Esophagus squamous epithelium (tissue), 5 donors: ENCODE measurements around the gene NLRP5. TPM values are rescaled to one million over a fixed set of nuclear protein-coding genes. Genes with fewer than 3 reads are reported as not detected.

Source experiments
- DNase-seq: peaks from one replicate; lab custom pipeline; 2025; lab: John Stamatoyannopoulos, UW
- H3K27ac ChIP-seq, 4 donors: fragments of 200-600 bp; sonication (generic); one replicate each; pipeline ENCODE4 v1.5.1; 2016 to 2019; ENCODE audit warnings: mild to moderate bottlenecking in 1 of 4
- H3K27me3 ChIP-seq, 4 donors: fragments of 200-600 bp; sonication (generic); 1 replicate in 3 of 4; 2 replicates in 1 of 4; pipeline versions ENCODE4 v1.5.1 to v1.6.0; 2017 to 2021; ENCODE audit warnings: antibody characterized with exemption in 1 of 4
- H3K36me3 ChIP-seq, 3 donors: fragments of 200-600 bp; sonication (generic); one replicate each; pipeline ENCODE4 v1.5.1; 2016 to 2019
- H3K4me1 ChIP-seq, 3 donors: fragments of 200-600 bp; sonication (generic); one replicate each; pipeline ENCODE4 v1.5.1; 2017 to 2019
- H3K4me3 ChIP-seq, 4 donors: fragments of 200-600 bp; sonication (generic); 1 replicate in 3 of 4; 2 replicates in 1 of 4; pipeline ENCODE4 v1.5.1; 2016 to 2019; ENCODE audit warnings: mild to moderate bottlenecking in 2 of 4, moderate library complexity in 1 of 4
- H3K9me3 ChIP-seq, 3 donors: fragments of 200-600 bp; sonication (generic); one replicate each; pipeline ENCODE4 v1.5.1; 2016 to 2019
- POLR2A ChIP-seq, 4 donors: fragments of 450-650 bp; IDR thresholded peaks; one replicate each; pipeline ENCODE4 v1.6.1; 2017; ENCODE audit warnings: antibody characterized with exemption in 4 of 4, mild to moderate bottlenecking in 4 of 4, moderate library complexity in 3 of 4
- whole genome bisulfite sequencing, 2 donors: methylation state at CpG; one replicate each; pipeline ENCODE4 v1.1.5; 2018; 5-methylcytosine and 5-hydroxymethylcytosine counted together
- intact Hi-C: fragments of 100-400 bp; cut with DNase I; formaldehyde crosslinking; loops from one replicate; pipeline ENCODE4 v1.15.0; 2022
- small RNA-seq, 4 donors: library from RNA; depleted of rRNA; stranded (forward); fragments of <200 nt; gene quantifications; one replicate each; pipeline ENCODE3, GENCODE V24; 2016
- total RNA-seq, 4 donors: library from RNA; depleted of rRNA; stranded (reverse); fragments of >200 nt; gene quantifications; one replicate each; pipeline ENCODE4 v1.1.0, GENCODE V29; 2016
- TF ChIP-seq, protein P1 (sequence below), 6 experiments: fragments of 450-650 bp in 4 of 6; fragments of 200-600 bp in 2 of 6; sonication (generic) in 2 of 6; IDR thresholded peaks; one replicate each; pipeline ENCODE4 v1.5.1; 2016 to 2019; ENCODE audit warnings: antibody characterized with exemption in 6 of 6, mild to moderate bottlenecking in 4 of 6, moderate library complexity in 4 of 6
- donor health status: DM: yes; HTN: yes; CAD: no.

Gene NLRP5
- total RNA-seq, 4 donors from 2014 or later, result not detected

- intact Hi-C loops, result no loop called here
- H3K4me3 ChIP-seq, result peak overlapping the region in 1 of 4 donors; percentile 3
- no peak for DNase-seq
- 21 to 29% methylated on average over 1 to 2 of the region's 12 CpGs for WGBS, 2 donors
- no peaks in the 10 kb centered on the region for H3K9me3 ChIP-seq
- H3K27me3 ChIP-seq, result no peaks in the 10 kb centered on the region
- peaks cover 69 to 99% (median 89%) of the 10 kb centered on the region in 3 donors for H3K4me1 ChIP-seq
- H3K27ac ChIP-seq, result peak overlapping the region; percentile 26 to 71 (median 61)
- no peak for TF ChIP-seq POLR2A (IDR thresholded peaks at IDR 0.05)
- TF ChIP-seq, protein P1, sequence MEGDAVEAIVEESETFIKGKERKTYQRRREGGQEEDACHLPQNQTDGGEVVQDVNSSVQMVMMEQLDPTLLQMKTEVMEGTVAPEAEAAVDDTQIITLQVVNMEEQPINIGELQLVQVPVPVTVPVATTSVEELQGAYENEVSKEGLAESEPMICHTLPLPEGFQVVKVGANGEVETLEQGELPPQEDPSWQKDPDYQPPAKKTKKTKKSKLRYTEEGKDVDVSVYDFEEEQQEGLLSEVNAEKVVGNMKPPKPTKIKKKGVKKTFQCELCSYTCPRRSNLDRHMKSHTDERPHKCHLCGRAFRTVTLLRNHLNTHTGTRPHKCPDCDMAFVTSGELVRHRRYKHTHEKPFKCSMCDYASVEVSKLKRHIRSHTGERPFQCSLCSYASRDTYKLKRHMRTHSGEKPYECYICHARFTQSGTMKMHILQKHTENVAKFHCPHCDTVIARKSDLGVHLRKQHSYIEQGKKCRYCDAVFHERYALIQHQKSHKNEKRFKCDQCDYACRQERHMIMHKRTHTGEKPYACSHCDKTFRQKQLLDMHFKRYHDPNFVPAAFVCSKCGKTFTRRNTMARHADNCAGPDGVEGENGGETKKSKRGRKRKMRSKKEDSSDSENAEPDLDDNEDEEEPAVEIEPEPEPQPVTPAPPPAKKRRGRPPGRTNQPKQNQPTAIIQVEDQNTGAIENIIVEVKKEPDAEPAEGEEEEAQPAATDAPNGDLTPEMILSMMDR (IDR thresholded peaks at IDR 0.05), result no peak
- peaks cover 0 to 27% (median 0%) of the 10 kb centered on the region in 3 donors for H3K36me3 ChIP-seq
Measured at GRCh38 chr19:56110515-56111448, 124.2 kb downstream of the NLRP5 start.

Small RNA genes lying within 50 kb of the gene (small RNA-seq; reads per million reads assigned to genes)
- gene RF00019, result 0 reads per million in 4 donors

Other genes with a start within 250 kb of the NLRP5 start
- gene NLRP9, start 248.4 kb upstream of the NLRP5 start, total RNA-seq, result not detected
- not detected for gene RFPL4A, start 227.7 kb upstream of the NLRP5 start, total RNA-seq
- not detected for gene RFPL4AL1, start 217.7 kb upstream of the NLRP5 start, total RNA-seq
- not detected for gene NLRP11, start 154.8 kb upstream of the NLRP5 start, total RNA-seq
- under 1 TPM in 1 of 4 donors, not detected in 3; 0.30 TPM for gene NLRP4, start 150.2 kb upstream of the NLRP5 start, total RNA-seq
- not detected for gene NLRP13, start 54.4 kb upstream of the NLRP5 start, total RNA-seq
- gene NLRP8, start 38.9 kb upstream of the NLRP5 start, total RNA-seq, result not detected
- 10 to 100 TPM in 3 of 4 donors, 1 to 10 TPM in 1; 9.9 to 21.3 (median 13.1) TPM for gene ZNF787, start 134.5 kb downstream of the NLRP5 start, total RNA-seq
- gene ZNF444, start 154.5 kb downstream of the NLRP5 start, total RNA-seq, result 10 to 100 TPM; 10.6 to 22.1 (median 15.6) TPM
- gene GALP, start 189.2 kb downstream of the NLRP5 start, total RNA-seq, result not detected
- not detected for gene ZSCAN5B, start 211.0 kb downstream of the NLRP5 start, total RNA-seq
- gene ZSCAN5C, start 215.5 kb downstream of the NLRP5 start, total RNA-seq, result not detected